GM12874 (cell line): ENCODE results near the gene WDR74.
A peak's percentile ranks its signal among the peaks of the same experiment; 100 is the strongest.

Experiments used
- CTCF ChIP-seq: IDR thresholded peaks from 2 replicates; pipeline ENCODE4 v1.5.1; 2011; ENCODE audit warnings: low read depth, mild to moderate bottlenecking, control low read depth, low read length, moderate library complexity; ENCODE audit not compliant: insufficient read depth

The WDR74 gene

DNA sequence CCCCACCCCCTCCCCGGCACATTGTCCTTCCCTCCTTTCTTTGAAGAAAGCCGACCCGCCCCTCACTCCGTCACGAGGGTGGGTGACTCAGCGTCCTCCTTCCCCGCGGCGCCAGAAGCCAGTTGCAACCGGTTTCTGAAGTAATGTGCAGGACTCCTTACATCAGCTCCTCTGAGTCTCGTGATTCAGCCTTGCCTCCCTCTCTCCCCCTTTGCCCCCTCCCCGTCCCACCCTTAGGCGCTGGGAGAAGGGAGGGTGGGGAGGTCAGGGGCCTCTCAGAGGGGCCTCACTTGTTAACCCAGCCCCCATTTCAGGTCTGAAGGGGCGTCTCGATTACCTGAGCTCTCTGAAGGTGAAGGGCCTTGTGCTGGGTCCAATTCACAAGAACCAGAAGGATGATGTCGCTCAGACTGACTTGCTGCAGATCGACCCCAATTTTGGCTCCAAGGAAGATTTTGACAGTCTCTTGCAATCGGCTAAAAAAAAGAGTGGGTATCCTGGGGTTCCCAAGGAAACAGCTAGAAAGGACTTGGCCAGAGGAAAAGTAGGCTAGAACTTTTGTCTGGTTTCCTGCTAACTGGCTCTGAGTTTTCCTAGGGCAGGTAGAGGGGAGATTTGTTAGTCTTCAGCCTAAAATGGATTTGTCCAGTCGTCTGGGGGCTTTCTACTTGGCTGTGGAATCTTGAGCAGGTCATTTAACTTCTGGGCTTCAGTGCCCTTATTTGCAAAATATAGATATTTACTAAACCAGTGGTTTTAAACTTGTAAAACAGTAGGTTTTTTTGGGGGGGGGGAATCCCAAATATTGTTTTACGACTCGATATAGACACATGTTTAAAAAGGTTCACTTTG is 42.4 kb upstream of the WDR74 start:
- TF ChIP-seq CTCF: no peak

DNA sequence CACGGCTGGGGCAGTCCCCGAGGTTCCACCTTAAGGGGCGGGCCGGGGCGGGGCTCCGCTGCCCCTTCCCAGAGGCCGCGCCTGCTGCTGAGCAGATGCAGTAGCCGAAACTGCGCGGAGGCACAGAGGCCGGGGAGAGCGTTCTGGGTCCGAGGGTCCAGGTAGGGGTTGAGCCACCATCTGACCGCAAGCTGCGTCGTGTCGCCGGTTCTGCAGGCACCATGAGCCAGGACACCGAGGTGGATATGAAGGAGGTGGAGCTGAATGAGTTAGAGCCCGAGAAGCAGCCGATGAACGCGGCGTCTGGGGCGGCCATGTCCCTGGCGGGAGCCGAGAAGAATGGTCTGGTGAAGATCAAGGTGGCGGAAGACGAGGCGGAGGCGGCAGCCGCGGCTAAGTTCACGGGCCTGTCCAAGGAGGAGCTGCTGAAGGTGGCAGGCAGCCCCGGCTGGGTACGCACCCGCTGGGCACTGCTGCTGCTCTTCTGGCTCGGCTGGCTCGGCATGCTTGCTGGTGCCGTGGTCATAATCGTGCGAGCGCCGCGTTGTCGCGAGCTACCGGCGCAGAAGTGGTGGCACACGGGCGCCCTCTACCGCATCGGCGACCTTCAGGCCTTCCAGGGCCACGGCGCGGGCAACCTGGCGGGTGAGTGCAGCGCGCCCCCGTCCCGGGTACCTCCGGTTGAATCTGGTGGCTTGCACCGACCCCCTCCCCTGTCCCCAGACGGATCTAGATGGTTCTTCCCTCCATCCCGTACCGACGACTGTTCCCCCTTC is 41.6 kb upstream of the WDR74 start, which contains the start of gene SLC3A2:
Gene SLC3A2, plus strand, starts transcription at position 94 of the 776 bp plus-strand sequence. Its CDS starts 128 bp downstream, at position 222.
- peak; percentile 88 for TF ChIP-seq CTCF

- no peak for TF ChIP-seq CTCF
Observed at GRCh38 chr11:62880231-62880802, 40.9 kb upstream of the WDR74 start.

DNA sequence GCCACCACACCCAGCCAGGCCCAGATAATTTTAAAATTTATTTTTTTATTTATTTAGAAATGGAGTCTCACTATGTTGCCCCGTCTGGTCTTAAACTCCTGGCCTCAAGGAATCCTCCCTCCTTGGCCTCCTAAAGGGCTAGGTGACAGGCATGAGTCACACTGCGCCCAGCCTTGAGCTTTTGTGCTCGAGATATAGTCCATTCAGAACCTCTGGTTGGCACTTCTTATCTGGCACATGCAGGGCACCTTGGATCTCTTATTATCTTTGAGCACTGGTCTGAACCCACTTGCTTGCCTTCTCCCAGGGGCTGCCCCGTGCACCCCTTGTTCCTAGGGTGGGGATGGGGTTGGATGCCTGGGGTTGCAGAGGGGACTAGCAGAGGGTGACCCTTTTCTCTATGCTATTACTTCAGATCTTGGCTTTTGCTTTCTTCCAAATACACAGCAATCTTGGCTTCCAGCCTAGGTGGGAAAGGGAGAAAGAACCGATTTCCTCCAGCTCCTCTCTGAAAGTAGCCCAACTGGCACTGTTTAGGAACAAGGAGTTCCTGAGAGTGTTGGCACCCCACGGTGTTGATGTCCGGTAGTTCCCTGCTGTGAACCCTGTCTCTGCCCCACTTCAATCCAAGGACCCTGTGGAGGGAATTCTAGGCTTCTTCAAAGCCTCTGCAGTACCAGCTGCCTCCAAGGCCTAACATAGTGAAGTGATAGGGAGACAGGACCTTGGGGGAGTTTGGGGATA is 40.0 kb upstream of the WDR74 start:
- TF ChIP-seq CTCF: no peak

- TF ChIP-seq CTCF: no peak
Observed at GRCh38 chr11:62876712-62877111, 37.3 kb upstream of the WDR74 start.

GRCh38 chr11:62875698-62876478 is 36.5 kb upstream of the WDR74 start:
- TF ChIP-seq CTCF: no peak
